Neural progenitor cell (in vitro differentiated cells): ENCODE data around the gene IL36G. TPM values are rescaled to one million over a fixed set of nuclear protein-coding genes. Genes with fewer than 3 reads are reported as not detected.

ENCODE experiments used
- DNase-seq: peaks from one replicate; pipeline ENCODE4 v3.0.0-alpha.2; 2016; ENCODE audit warnings: low spot score
- H2AFZ ChIP-seq: fragments of 200-600 bp; sonication (generic); replicated peaks from 2 replicates; pipeline ENCODE4 v1.6.1; 2016; ENCODE audit warnings: antibody characterized with exemption
- H3F3A ChIP-seq: fragments of 200-600 bp; sonication (generic); 2 replicates; pipeline ENCODE4 v1.6.1; 2016; ENCODE audit warnings: antibody characterized with exemption, low read depth
- H3K27ac ChIP-seq: fragments of 200-600 bp; sonication (generic); 2 replicates; pipeline ENCODE4 v1.5.1; 2016; ENCODE audit warnings: mild to moderate bottlenecking
- H3K27me3 ChIP-seq: fragments of 200-600 bp; sonication (generic); 2 replicates; pipeline ENCODE4 v1.6.1; 2016; ENCODE audit warnings: mild to moderate bottlenecking, moderate library complexity
- H3K36me3 ChIP-seq: fragments of 200-600 bp; sonication (generic); 2 replicates; pipeline ENCODE4 v1.5.1; 2016
- H3K4me1 ChIP-seq: fragments of 200-600 bp; sonication (generic); 2 replicates; pipeline ENCODE4 v1.6.1; 2016; ENCODE audit warnings: mixed run types
- H3K4me2 ChIP-seq: fragments of 200-600 bp; sonication (generic); 2 replicates; pipeline ENCODE4 v1.6.1; 2016
- H3K4me3 ChIP-seq: fragments of 200-600 bp; sonication (generic); 2 replicates; pipeline ENCODE4 v1.5.1; 2016
- H3K79me2 ChIP-seq: fragments of 200-600 bp; sonication (generic); 2 replicates; pipeline ENCODE4 v1.6.1; 2016; ENCODE audit warnings: low read depth
- H3K9ac ChIP-seq: fragments of 200-600 bp; sonication (generic); 2 replicates; pipeline ENCODE4 v1.6.1; 2016
- H3K9me3 ChIP-seq: fragments of 200-600 bp; sonication (generic); 2 replicates; pipeline ENCODE4 v1.5.1; 2016; ENCODE audit warnings: low read depth
- H4K20me1 ChIP-seq: fragments of 200-600 bp; sonication (generic); 2 replicates; pipeline ENCODE4 v1.6.1; 2016; ENCODE audit warnings: low read depth
- H3K27ac Mint-ChIP-seq: 3 replicates; pipeline ENCODE4 v1.8.0; 2021; ENCODE audit warnings: mixed read lengths
- H3K27me3 Mint-ChIP-seq: 2 replicates; pipeline ENCODE4 v1.8.0; 2022; ENCODE audit warnings: low read depth, mild to moderate bottlenecking, inconsistent platforms, moderate library complexity, mixed read lengths; ENCODE audit not compliant: insufficient read depth
- H3K36me3 Mint-ChIP-seq: 3 replicates; pipeline ENCODE4 v1.8.0; 2021; ENCODE audit warnings: mixed read lengths
- H3K4me1 Mint-ChIP-seq: 3 replicates; pipeline ENCODE4 v1.8.0; 2021; ENCODE audit warnings: mixed read lengths
- H3K4me3 Mint-ChIP-seq: 3 replicates; pipeline ENCODE4 v1.8.0; 2021; ENCODE audit warnings: mild to moderate bottlenecking, moderate library complexity, mixed read lengths
- H3K9me3 Mint-ChIP-seq: 3 replicates; pipeline ENCODE4 v1.8.0; 2020; ENCODE audit warnings: mixed read lengths
- CTCF ChIP-seq: fragments of 200-600 bp; sonication (generic); IDR thresholded peaks from 2 replicates; pipeline ENCODE4 v1.5.1; 2017; ENCODE audit warnings: antibody characterized with exemption, mild to moderate bottlenecking
- EZH2 ChIP-seq: fragments of 200-600 bp; sonication (generic); IDR thresholded peaks from 2 replicates; pipeline ENCODE4 v1.6.1; 2017; ENCODE audit warnings: antibody characterized with exemption, mild to moderate bottlenecking, moderate library complexity
- EZH2phosphoT487 ChIP-seq: fragments of 200-600 bp; sonication (generic); IDR thresholded peaks from 2 replicates; pipeline ENCODE4 v1.6.1; 2017; ENCODE audit warnings: antibody characterized with exemption
- total RNA-seq: library from RNA; depleted of rRNA; stranded (reverse); fragments of >200 nt; gene quantifications from 2 replicates; pipeline ENCODE4 v1.2.3, GENCODE V29; 2015; ENCODE audit warnings: low replicate concordance

The IL36G gene
- total RNA-seq, 1 donor from 2014 or later = 1.3 TPM

- Histone ChIP-seq H3K27ac (no peak overlapping the region), H3K4me1 (no peaks in the 10 kb centered on the region), H4K20me1 (no peaks in the 10 kb centered on the region), H2AFZ (no peak overlapping the region), H3K4me3 (no peak overlapping the region), H3K36me3 (no peaks in the 10 kb centered on the region), H3K9ac (no peak overlapping the region), H3K9me3 (no peaks in the 10 kb centered on the region), H3K79me2 (no peaks in the 10 kb centered on the region), H3F3A (no peaks in the 10 kb centered on the region), H3K4me2 (no peak overlapping the region), H3K27me3 (no peaks in the 10 kb centered on the region)
- H3K27ac Mint-ChIP-seq = no peak overlapping the region
- H3K4me3 Mint-ChIP-seq = no peak overlapping the region
- H3K27me3 Mint-ChIP-seq = peaks cover 3% of the 10 kb centered on the region
- TF ChIP-seq EZH2 = no peak
- peak; percentile 30 for TF ChIP-seq CTCF
- no peak for TF ChIP-seq EZH2phosphoT487
- H3K4me1 Mint-ChIP-seq = no peaks in the 10 kb centered on the region
- no peaks in the 10 kb centered on the region for H3K36me3 Mint-ChIP-seq
- DNase-seq = no peak
- no peaks in the 10 kb centered on the region for H3K9me3 Mint-ChIP-seq
Measured at GRCh38 chr2:112960230-112960825, 17.5 kb upstream of the IL36G start.

- no peaks in the 10 kb centered on the region for H3K79me2 ChIP-seq
- no peak overlapping the region for H3K4me3 ChIP-seq
- H3K4me1 Mint-ChIP-seq = no peaks in the 10 kb centered on the region
- no peaks in the 10 kb centered on the region for H3K4me1 ChIP-seq
- H4K20me1 ChIP-seq = no peaks in the 10 kb centered on the region
- no peaks in the 10 kb centered on the region for H3F3A ChIP-seq
- H3K27ac ChIP-seq = no peak overlapping the region
- no peaks in the 10 kb centered on the region for H3K9me3 Mint-ChIP-seq
- no peak overlapping the region for H3K4me2 ChIP-seq
- H3K27ac Mint-ChIP-seq = no peak overlapping the region
- no peak overlapping the region for H2AFZ ChIP-seq
- TF ChIP-seq EZH2phosphoT487 (no peak), CTCF (no peak), EZH2 (no peak)
- no peaks in the 10 kb centered on the region for H3K36me3 ChIP-seq
- H3K9me3 ChIP-seq = no peaks in the 10 kb centered on the region
- no peak overlapping the region for H3K4me3 Mint-ChIP-seq
- no peaks in the 10 kb centered on the region for H3K36me3 Mint-ChIP-seq
- H3K27me3 ChIP-seq = peaks cover 14% of the 10 kb centered on the region
- H3K27me3 Mint-ChIP-seq = peaks cover 3% of the 10 kb centered on the region
- DNase-seq = no peak
- no peak overlapping the region for H3K9ac ChIP-seq
Measured at GRCh38 chr2:112962308-112963175, 15.3 kb upstream of the IL36G start.

- Histone ChIP-seq H2AFZ (no peak overlapping the region), H3K79me2 (no peaks in the 10 kb centered on the region), H3K4me1 (no peaks in the 10 kb centered on the region), H3F3A (no peaks in the 10 kb centered on the region), H3K9ac (no peak overlapping the region), H3K9me3 (no peaks in the 10 kb centered on the region), H4K20me1 (no peaks in the 10 kb centered on the region), H3K36me3 (no peaks in the 10 kb centered on the region), H3K4me3 (no peak overlapping the region), H3K27me3 (peaks cover 26% of the 10 kb centered on the region), H3K27ac (no peak overlapping the region), H3K4me2 (no peak overlapping the region)
- Mint-ChIP-seq H3K27me3 (peaks cover 13% of the 10 kb centered on the region), H3K27ac (no peak overlapping the region), H3K4me1 (no peaks in the 10 kb centered on the region), H3K36me3 (no peaks in the 10 kb centered on the region), H3K9me3 (no peaks in the 10 kb centered on the region), H3K4me3 (no peak overlapping the region)
- DNase-seq = no peak
- TF ChIP-seq CTCF (no peak), EZH2phosphoT487 (no peak), EZH2 (no peak)
Measured at GRCh38 chr2:112967023-112967422, 10.8 kb upstream of the IL36G start.
